Activated T-helper 2 cell treated with anti-CD3 and anti-CD28 coated beads, Interferon-gamma antibody, Interleukin-2, Interleukin-4, amounts not matched to agents 10 μg/mL and 5 μg/mL and 100 μg/mL, durations not matched to agents 14 hours and 24 hours and 36 hours (primary cell): ENCODE results near the gene SH3GLB2. TPM values are rescaled to one million over a fixed set of nuclear protein-coding genes. Genes with fewer than 3 reads are reported as not detected.
"Not testable (repeated sequence)": the region's sequence is repeated elsewhere in the genome, so short reads cannot be mapped to it uniquely, and the experiment has no call there.

ENCODE experiments used
- DNase-seq: peaks from one replicate; pipeline ENCODE4 v3.0.0; 2021; ENCODE audit warnings: low spot score
- H3K27ac Mint-ChIP-seq: one replicate; pipeline ENCODE4 v1.8.0; 2021; ENCODE audit warnings: mixed read lengths
- H3K27me3 Mint-ChIP-seq: one replicate; pipeline ENCODE4 v1.8.0; 2021; ENCODE audit warnings: low read depth, mixed read lengths
- H3K36me3 Mint-ChIP-seq: one replicate; pipeline ENCODE4 v1.8.0; 2021; ENCODE audit warnings: low read depth, mixed read lengths
- H3K4me1 Mint-ChIP-seq: one replicate; pipeline ENCODE4 v1.8.0; 2021; ENCODE audit warnings: low read depth, mixed read lengths
- H3K4me3 Mint-ChIP-seq: one replicate; pipeline ENCODE4 v1.8.0; 2021; ENCODE audit warnings: low read depth, mild to moderate bottlenecking, moderate library complexity, mixed read lengths
- H3K9me3 Mint-ChIP-seq: one replicate; pipeline ENCODE4 v1.8.0; 2021; ENCODE audit warnings: mixed read lengths
- intact Hi-C: fragments of 100-400 bp; cut with micrococcal nuclease; formaldehyde crosslinking; loops from one replicate; pipeline ENCODE4 v1.15.1; 2023
- total RNA-seq: library from RNA; stranded (reverse); gene quantifications from 2 replicates; pipeline ENCODE4 v1.2.3, GENCODE V29; 2022

The SH3GLB2 gene
- total RNA-seq, 1 donor from 2014 or later = 71.5 TPM

DNA sequence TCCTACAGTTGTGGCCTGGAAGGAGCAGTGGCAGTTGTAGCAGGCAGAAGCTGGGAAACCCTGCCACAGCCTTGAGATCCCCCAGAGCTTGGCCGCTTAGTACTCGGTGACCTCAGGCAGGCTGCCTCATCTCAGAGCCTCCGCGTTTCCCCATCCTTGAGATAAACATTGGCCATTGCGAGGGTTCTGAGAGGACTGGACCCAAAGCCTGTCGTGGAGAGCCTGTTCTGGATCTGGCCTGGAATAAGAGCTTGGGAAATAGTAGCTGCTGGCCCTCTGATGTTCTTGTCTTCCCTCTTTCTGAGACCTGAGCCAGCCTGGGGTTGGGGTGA lies 9.6 kb upstream of the SH3GLB2 start:
- intact Hi-C loops = loop anchor here (2.0 kb wide), 2 partner anchors 43 to 91 kb away; partner anchors contain the start of genes DOLK, DOLPP1 and NUP188
- no peaks in the 10 kb centered on the region for H3K9me3 Mint-ChIP-seq
- no peak overlapping the region for H3K27ac Mint-ChIP-seq
- peaks cover 22% of the 10 kb centered on the region for H3K4me1 Mint-ChIP-seq
- H3K4me3 Mint-ChIP-seq = peak overlapping the region; percentile 94
- no peak for DNase-seq
- H3K36me3 Mint-ChIP-seq = peaks cover 20% of the 10 kb centered on the region
- no peaks in the 10 kb centered on the region for H3K27me3 Mint-ChIP-seq

DNA sequence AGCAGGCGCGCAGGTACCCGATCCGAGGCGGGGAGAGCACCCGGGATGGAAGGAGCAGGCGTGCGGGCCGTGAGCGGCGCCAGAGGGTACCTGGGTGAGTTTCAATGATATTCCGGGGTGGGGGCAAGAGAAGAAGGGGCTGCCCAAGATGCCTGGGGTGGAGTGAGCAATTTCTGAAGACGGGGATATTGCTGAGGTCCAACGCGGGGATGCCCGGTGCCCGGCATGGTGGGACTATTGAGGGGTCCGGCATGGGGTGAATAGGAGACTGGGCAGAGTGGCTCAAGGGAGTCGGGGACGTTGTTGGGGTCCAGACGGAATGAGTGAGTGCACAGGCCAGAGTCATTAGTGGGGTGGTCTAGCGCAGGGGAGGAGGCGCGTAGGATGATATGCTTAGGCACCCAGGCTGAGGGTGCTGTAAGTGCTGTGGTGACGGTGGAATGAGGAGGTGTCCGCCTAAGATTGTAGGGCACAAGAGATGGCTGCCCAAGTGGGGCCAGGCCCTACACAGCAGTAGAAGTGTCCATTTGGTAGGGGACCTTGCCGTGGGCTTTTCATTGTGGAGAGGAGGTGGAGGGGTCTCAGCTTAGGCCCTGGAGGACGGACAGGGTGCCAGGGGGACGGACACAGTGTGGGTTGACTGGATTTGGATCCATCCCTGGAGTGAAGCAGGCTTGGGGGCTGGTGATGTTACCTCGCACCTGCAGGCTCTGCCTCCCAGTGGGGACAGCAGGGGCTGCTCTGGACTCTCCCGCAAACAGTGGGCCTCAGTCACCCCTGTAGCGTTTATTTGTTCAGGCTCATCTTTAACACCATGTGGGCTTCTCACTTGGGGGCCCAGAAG lies 9.0 kb upstream of the SH3GLB2 start:
- no peaks in the 10 kb centered on the region for H3K9me3 Mint-ChIP-seq
- no peak for DNase-seq
- no peaks in the 10 kb centered on the region for H3K27me3 Mint-ChIP-seq
- H3K4me1 Mint-ChIP-seq = peaks cover 22% of the 10 kb centered on the region
- H3K4me3 Mint-ChIP-seq = peak overlapping the region; percentile 94
- intact Hi-C loops = loop anchor here (1.0 to 2.0 kb wide), 4 partner anchors 9 to 156 kb away; partner anchors contain the start of genes DOLK, DOLPP1, KYAT1 and NUP188
- H3K27ac Mint-ChIP-seq = peak overlapping the region; percentile 54
- peaks cover 14% of the 10 kb centered on the region for H3K36me3 Mint-ChIP-seq

DNA sequence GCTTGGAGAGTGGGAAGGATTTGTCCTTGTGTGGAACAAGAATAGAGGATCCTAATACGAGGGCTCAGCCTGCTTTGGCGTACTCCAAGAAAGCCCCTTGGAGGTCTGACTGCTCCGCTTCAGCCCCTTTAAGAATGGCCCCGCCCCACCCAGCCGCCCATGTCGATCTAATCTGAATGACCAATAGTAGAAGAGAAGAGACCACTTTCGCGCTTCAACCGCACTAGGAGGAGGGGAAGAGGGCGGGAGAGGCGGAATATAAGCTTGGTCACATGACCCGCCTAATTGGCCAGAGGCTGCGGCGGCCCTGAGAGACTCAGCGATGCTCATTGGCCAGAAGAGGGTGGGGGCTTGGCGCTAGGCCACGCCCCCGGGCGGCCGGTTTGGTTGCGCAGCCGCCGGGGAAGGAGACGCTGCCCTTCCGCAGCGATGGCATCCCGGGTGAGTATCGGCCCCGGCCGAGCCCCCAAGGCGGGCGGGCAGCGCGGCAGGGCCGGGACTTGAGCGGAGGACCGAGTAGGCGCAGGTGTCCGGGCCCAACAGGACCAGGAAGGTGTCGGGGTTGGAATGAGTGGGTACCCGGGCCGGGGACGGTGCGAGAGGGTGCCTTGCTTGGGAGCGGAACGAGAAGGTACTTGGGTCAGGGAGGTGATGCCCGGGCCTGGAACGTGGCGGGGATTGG lies 8.3 kb upstream of the SH3GLB2 start, which contains the start of gene MIGA2:
Gene MIGA2, plus strand, starts transcription at position 386 of the 682 bp plus-strand sequence. CDS start 3,969 bp downstream, outside the sequence.
- no peaks in the 10 kb centered on the region for H3K27me3 Mint-ChIP-seq
- peaks cover 8% of the 10 kb centered on the region for H3K36me3 Mint-ChIP-seq
- peak within 1 kb of the TSS; percentile 94 for H3K4me3 Mint-ChIP-seq
- DNase-seq = peak; percentile 94
- intact Hi-C loops = loop anchor here (1.0 to 2.0 kb wide), 4 partner anchors 8 to 155 kb away; partner anchors contain the start of genes DOLK, DOLPP1, KYAT1 and NUP188
- peaks cover 22% of the 10 kb centered on the region for H3K4me1 Mint-ChIP-seq
- no peaks in the 10 kb centered on the region for H3K9me3 Mint-ChIP-seq
- peak within 1 kb of the TSS; percentile 54 for H3K27ac Mint-ChIP-seq

DNA sequence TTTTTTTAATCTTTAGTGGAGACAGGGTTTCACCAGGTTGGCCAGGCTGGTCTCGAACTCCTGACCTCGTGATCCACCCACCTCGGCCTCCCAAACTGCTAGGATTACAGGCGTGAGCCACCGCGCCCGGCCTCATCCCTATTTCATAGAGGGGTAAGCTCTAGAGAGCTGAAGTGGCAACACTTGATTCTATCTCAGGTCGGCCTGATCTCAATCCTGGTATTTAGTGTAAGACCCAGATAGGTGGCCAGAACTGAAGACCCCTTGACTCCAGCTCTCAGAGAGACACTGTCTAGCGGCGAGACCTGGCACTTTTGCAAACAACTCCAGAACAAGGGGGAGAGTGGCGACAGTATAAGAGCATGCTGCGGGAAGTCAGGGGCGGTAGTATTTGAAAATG lies 7.7 kb upstream of the SH3GLB2 start:
- H3K27me3 Mint-ChIP-seq, H3K9me3 Mint-ChIP-seq, DNase-seq, H3K36me3 Mint-ChIP-seq: not testable (repeated sequence)
- H3K4me1 Mint-ChIP-seq = peaks cover 22% of the 10 kb centered on the region
- H3K4me3 Mint-ChIP-seq = peak overlapping the region; percentile 94
- peak overlapping the region; percentile 54 for H3K27ac Mint-ChIP-seq
- intact Hi-C loops = loop anchor here (1.0 to 2.0 kb wide), 4 partner anchors 8 to 155 kb away; partner anchors contain the start of genes DOLK, DOLPP1, KYAT1 and NUP188

DNA sequence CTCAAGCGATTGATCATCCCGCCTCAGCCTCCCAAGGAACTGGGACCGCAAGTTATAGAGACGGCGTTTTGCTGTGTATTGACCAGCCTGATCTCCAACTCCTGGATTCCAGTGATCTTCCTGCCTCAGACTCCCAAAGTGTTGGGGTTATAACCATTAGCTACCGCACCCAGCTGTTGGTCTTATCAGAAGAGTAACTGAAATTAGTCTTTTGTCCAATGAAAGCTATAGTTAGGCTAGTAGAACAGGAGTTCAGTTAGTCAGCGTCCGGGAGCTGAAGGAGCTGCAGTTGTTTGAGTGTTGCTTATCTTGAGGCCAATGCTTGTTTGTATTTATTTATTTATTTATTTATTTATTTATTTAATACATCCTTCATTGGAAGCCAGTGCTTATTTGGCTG lies 5.1 kb upstream of the SH3GLB2 start:
- no peaks in the 10 kb centered on the region for H3K36me3 Mint-ChIP-seq
- H3K4me3 Mint-ChIP-seq = no peak overlapping the region
- no peak overlapping the region for H3K27ac Mint-ChIP-seq
- no peak for DNase-seq
- intact Hi-C loops = no loop called here
- no peaks in the 10 kb centered on the region for H3K9me3 Mint-ChIP-seq
- H3K27me3 Mint-ChIP-seq = no peaks in the 10 kb centered on the region
- peaks cover 18% of the 10 kb centered on the region for H3K4me1 Mint-ChIP-seq

DNA sequence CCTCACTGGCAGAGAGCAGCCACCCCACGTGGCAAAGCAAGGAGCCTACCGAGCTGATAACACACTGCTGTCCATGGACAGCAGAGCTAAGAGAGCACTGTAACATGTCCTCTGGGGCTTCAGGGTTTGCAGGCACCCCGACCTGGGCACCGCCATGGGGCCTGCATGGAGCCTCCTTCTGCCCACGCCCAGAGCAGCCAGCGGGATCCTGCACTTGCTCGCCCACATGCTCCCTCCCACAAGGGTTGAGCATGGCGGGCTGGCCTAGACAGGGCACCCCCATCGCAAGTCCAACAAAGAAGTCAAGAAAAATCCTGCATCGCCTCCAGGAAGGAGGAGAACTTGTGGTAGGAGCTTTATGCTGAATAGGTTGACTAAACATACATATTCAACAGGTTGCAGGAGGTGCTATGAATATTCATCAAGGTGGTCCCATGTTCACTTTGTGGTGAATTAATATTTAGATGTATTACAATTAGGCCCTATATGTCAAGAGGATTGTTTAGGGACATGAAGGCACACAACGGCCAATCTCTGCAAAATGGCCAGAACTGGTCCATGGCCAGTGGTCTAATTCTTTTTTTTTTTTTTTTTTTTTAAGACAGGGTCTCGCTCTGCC lies 4.5 kb upstream of the SH3GLB2 start:
- Mint-ChIP-seq H3K4me3 (no peak overlapping the region), H3K27ac (no peak overlapping the region), H3K36me3 (no peaks in the 10 kb centered on the region), H3K27me3 (no peaks in the 10 kb centered on the region), H3K9me3 (no peaks in the 10 kb centered on the region), H3K4me1 (peaks cover 14% of the 10 kb centered on the region)
- DNase-seq = no peak
- intact Hi-C loops = no loop called here

DNA sequence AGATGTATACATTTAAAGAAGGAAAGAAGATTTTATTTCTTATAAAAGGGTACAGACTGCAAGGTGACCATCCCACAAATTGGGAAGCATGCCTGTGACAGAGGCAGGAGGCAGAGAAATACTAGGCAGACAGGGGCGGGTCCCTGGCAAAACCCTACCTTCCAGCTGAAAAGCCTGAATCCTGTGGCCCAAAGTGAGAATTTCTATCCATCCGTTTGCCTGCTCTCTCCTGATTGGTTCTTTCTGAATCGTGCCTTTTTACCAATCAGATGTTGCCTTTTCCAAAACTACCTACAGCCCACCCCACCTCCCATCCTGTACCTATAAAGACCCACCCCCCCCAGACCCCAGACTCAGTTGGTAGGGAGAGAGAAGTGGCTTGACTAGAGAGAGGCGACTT lies 3.4 kb upstream of the SH3GLB2 start:
- Mint-ChIP-seq H3K4me3 (no peak overlapping the region), H3K9me3 (no peaks in the 10 kb centered on the region), H3K4me1 (peaks cover 9% of the 10 kb centered on the region), H3K27ac (no peak overlapping the region), H3K27me3 (no peaks in the 10 kb centered on the region), H3K36me3 (no peaks in the 10 kb centered on the region)
- DNase-seq = no peak
- intact Hi-C loops = no loop called here

DNA sequence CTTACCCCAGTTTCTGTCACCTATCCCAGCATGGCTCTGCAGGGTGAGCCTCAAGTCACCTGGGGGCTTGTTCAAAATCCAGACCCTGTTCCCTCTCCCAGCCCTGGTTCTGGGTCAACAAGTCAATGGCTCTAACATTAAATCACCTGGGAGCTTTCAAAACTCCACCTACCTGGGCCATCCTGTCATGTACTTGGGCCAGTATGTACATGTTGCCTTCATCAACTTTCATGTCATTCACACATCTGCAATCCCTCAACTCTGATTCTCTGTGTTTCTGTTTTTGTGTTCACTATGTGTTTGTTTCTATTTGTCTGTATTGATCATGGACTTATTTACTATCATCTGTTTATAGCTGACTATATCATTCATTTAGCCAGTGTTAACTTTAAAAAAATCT lies 2.1 kb upstream of the SH3GLB2 start:
- no peaks in the 10 kb centered on the region for H3K9me3 Mint-ChIP-seq
- H3K4me3 Mint-ChIP-seq = no peak overlapping the region
- H3K4me1 Mint-ChIP-seq = peaks cover 3% of the 10 kb centered on the region
- intact Hi-C loops = no loop called here
- no peak for DNase-seq
- peak overlapping the region; percentile 39 for H3K27ac Mint-ChIP-seq
- H3K36me3 Mint-ChIP-seq = no peaks in the 10 kb centered on the region
- H3K27me3 Mint-ChIP-seq = no peaks in the 10 kb centered on the region

DNA sequence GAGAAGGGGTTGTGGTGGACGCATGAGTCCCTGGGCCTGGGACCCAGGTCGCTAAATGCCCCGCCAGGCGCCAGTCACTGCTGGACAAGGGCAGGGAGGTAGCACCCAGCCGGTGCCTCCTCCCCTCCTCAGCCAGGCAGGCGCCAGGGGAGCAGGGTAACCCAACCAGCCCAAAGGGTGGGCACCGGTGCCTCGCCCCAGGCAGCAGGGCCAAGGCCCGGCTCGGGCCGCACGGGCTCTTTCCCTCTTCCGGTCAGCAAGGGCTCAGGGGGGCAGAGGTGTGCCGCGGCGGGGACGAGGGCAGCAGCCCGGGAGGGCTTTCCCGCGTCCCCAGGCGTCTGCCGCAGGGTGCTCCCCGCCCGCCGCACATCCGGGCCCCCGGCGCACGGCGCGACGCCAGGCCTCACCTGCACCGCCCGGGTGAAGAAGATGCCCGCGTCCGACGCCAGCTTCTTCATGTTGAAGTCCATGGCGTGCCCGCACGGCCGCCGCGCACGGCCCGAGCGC lies 393 bp downstream of the SH3GLB2 start:
- Mint-ChIP-seq H3K9me3 (no peaks in the 10 kb centered on the region), H3K27me3 (no peaks in the 10 kb centered on the region), H3K36me3 (no peaks in the 10 kb centered on the region), H3K27ac (peak overlapping the region; percentile 70), H3K4me3 (peak overlapping the region; percentile 90), H3K4me1 (peaks cover 3% of the 10 kb centered on the region)
- DNase-seq = no peak
- intact Hi-C loops = loop anchor here (1.0 to 10.0 kb wide), 2 partner anchors 9 to 343 kb away; partner anchors contain the start of genes MIGA2 and SET

DNA sequence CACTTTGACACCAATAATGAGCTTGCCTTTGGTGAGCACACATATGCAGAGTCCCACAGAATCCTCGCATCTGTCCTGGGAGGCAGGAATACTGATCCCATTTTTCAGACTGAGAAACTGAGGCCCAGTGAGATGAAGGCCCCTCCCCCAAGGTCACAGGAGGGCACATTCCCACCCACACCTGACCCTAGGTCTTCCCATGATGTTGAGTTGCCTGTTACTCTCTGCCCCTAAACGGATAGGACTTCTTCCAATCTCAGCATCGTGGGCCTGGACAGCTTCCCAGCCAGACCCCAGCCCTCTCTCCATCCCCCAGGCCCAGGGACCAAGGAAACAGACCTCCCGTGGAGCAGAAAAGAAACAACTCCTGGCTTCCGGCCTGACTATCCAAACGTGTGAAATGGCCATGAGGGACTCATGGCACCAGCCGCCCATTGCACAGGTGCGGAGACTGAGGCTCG lies 877 bp downstream of the SH3GLB2 start:
- intact Hi-C loops = loop anchor here (10.0 kb wide), 1 partner anchor 342 kb away; the partner anchor contains the start of gene SET
- Mint-ChIP-seq H3K27ac (peak overlapping the region; percentile 70), H3K4me3 (peak overlapping the region; percentile 90), H3K27me3 (no peaks in the 10 kb centered on the region), H3K36me3 (no peaks in the 10 kb centered on the region), H3K9me3 (no peaks in the 10 kb centered on the region), H3K4me1 (peaks cover 3% of the 10 kb centered on the region)
- no peak for DNase-seq

DNA sequence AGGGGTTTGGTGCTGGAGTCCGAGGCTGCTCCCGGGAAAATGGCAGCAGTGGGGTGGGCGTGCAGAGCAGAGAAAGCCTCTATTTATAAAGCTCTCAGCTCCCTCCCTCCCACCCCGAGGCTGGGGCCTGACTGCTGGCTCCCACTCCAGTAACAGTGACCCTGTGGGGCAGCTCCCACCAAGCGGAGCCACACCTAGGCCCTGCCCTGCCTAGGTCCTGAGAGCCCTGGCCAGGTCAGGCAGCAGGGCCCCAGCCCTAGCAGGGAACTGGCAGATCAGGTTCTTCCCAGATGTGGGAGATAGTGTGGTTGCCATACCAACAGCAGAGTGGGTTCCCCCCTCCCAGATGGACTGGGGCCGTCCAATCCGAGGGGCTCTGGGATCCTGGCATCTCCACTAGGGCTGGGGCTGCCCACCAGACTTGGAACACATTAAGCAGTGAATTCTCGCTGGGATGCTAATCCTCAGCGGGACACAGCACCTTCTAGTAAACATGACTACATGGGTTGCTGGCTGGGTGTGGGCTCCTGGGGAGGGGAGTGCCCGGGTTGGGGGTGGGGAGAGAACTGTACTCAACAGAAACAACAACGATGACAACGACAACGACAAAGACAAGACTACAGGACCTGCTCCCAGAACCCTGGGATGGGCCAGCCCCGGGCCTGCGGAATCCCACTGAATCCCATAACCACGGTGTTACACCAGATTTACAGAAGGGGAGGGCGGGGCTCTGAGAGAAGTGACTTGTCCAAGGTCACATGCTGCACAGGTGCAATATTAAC lies 1.5 kb downstream of the SH3GLB2 start:
- no peak for DNase-seq
- no peaks in the 10 kb centered on the region for H3K27me3 Mint-ChIP-seq
- no peaks in the 10 kb centered on the region for H3K9me3 Mint-ChIP-seq
- H3K36me3 Mint-ChIP-seq = peaks cover 5% of the 10 kb centered on the region
- intact Hi-C loops = loop anchor here (10.0 kb wide), 1 partner anchor 342 kb away; the partner anchor contains the start of gene SET
- no peak overlapping the region for H3K27ac Mint-ChIP-seq
- peak overlapping the region; percentile 90 for H3K4me3 Mint-ChIP-seq
- peaks cover 7% of the 10 kb centered on the region for H3K4me1 Mint-ChIP-seq

DNA sequence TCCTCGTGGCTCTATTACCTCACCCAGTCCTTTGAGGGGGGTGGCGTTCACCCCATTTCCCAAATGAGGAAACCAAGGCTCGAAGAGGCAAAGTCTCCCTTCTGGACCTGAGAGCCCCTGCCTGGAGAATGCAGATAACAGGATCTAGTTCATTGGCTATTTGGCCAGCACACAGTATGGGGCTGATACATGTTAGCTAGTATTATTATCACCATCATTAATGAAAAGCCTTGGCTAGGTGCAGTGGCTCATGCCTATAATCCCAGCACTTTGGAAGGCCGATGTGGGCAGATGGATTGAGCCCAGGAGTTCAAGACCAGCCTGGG lies 4.3 kb downstream of the SH3GLB2 start:
- no peak overlapping the region for H3K4me3 Mint-ChIP-seq

More for the DNA sequence above, 4.3 kb downstream of the SH3GLB2 start:
- Mint-ChIP-seq H3K9me3 (no peaks in the 10 kb centered on the region), H3K27me3 (no peaks in the 10 kb centered on the region), H3K4me1 (peaks cover 11% of the 10 kb centered on the region), H3K27ac (no peak overlapping the region), H3K36me3 (peaks cover 5% of the 10 kb centered on the region)
- DNase-seq = no peak
- intact Hi-C loops = loop anchor here (10.0 kb wide), 1 partner anchor 339 kb away; the partner anchor contains the start of gene SET
